ENCODE data around the gene GOLPH3.
"Not testable (repeated sequence)": the region's sequence is repeated elsewhere in the genome, so short reads cannot be mapped to it uniquely, and the experiment has no call there.

The GOLPH3 gene

DNA sequence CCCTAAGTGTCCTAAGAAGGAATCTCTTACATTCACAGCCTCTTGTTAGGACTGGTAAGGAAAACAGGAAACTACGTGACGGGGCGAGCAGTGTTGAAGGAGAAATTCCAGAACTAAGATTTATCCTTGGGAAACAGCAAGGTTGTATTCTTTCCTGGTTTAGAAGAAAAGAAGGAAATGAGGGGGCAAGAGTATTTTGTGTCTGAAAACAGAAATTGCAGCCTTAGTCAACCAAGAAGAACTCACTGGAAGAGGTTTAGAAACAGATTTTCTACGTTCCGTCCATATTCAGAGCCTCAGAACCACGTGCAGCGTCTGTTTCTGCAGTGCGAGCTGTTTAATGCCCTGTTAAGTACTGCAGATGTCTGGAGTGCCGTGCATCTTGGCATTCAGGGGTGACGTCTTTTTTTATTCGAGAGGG lies 75.2 kb downstream of the GOLPH3 start:
- no peak for DNase-seq (ENCODE audit: low read depth)

DNA sequence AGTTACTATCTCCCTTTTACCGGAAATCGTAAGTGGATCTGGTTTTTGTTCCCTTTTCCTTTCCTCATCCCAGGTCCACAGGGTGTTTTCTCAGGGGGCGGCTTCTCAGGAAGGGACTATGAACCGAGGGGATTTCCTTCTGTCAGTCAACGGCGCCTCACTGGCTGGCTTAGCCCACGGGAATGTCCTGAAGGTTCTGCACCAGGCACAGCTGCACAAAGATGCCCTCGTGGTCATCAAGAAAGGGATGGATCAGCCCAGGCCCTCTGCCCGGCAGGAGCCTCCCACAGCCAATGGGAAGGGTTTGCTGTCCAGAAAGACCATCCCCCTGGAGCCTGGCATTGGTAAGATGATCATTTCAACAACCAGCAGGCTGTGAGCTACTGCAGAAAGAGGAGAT lies 75.8 kb downstream of the GOLPH3 start:
- DNase-seq (ENCODE audit: low read depth): no peak

DNA sequence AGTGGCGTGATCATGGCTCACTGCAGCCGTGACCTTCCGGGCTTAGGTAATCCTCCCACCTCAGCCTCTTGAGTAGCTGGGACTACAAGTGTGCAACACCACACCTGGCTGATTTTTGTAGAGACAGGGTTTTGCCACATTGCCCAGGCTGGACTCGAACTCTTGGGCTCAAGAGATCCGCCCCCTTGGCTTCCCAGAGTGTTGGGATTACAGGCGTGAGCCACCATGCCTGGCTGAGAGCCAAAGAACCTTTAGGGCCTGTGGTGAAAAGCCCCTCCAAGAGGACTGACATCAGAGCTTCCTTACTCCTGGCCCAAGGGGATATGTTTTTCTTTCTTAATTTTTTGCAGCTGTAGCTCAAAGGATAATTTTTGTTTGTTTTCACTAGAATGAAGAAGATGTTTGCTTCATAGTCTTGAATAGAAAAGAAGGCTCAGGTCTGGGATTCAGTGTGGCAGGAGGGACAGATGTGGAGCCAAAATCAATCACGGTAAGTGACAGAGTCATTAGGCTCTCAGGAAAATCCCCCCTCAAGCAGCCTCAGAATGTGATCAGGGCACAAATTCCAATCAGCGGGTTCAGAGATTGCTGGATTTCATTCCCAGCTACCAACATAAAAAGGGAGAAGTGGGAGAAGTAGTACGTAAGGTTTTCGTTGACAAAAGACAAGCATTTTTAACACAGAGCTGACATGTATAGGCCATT lies 77.1 kb downstream of the GOLPH3 start:
- no peak for DNase-seq (ENCODE audit: low read depth)

DNA sequence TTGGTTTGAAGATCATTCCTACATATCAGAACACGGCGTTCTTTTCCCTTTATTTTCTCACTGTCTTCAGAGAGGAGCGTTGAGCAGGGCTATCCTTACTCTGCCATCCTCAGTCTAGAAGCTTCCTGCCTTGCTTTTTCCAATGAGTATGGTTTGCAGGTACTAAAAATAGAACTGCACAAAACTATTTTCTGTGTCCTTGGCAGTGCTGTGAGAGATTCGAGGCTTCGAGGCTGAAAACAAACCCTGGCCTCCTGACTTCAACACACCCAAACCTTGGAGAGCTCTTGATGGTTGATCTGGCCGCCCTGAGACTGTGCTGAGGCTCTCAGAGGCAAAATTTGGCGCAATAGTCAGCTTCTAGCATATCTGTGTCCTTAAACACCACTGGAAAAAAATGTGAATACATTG lies 78.9 kb downstream of the GOLPH3 start:
- DNase-seq (ENCODE audit: low read depth): no peak

DNA sequence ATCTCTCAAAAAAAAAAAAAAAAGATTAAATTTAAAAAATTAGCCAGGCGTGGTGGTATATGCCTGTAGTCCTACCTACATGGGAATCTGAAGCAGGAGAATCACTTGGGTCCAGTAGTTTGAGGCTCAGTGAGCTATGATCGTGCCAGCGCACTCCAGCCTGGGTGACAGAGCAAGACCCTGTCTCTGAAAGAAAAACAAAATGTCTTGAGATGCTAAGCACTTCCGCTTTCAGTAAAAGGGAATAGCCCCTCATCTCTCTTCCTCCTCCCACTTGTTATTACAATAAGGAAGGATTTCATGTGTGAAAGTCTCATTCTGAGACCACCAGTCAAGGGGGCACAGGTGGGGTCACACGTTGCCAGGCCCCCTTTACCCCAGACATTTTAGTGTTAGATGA lies 79.4 kb downstream of the GOLPH3 start:
- DNase-seq (ENCODE audit: low read depth): no peak

DNA sequence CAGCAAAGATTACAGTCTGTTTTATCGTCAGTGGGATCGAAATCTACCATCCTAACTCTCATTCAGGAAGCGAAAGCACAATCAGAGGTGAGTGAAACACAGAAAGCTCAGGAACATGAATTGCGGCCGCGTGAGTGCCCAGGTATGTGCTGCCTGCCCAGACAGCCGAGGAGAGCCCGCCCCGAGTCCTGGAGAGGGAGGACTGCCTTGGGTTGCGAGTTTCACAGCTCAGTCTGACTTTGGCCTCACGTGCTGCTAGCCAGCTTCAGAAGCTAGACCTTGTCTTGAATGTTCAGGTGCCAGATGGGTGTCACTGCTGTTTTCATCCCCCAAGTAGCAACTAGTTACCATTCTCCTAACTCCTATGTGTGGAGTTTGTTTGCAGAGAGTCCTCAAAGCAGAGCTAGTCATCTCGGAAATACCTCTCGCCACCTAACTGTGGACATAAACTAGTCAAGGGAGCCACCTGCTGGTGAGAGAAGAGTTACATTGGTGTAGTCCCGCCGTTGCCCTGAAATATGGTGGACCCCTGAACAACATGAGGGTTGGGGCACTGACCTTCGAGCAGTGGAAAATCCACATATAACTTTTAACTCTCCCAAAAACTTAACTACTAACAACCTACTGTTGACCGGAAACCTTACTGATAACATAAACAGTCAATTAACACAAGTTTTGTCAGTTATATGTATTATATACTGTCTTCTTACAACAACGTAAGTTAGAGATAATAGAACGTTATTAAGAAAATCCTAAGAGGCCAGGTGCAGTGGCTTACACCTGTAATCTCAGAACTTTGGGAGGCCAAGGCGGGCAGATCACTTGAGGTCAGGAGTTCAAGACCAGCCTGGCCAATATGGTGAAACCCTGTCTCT lies 80.9 kb downstream of the GOLPH3 start:
- DNase-seq (ENCODE audit: low read depth): peak; percentile 56

DNA sequence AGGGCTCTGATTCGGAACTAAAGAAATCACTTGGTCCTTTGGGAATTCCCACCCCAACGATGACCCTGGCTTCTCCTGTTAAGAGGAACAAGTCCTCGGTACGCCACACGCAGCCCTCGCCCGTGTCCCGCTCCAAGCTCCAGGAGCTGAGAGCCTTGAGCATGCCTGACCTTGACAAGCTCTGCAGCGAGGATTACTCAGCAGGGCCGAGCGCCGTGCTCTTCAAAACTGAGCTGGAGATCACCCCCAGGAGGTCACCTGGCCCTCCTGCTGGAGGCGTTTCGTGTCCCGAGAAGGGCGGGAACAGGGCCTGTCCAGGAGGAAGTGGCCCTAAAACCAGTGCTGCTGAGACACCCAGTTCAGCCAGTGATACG lies 83.4 kb downstream of the GOLPH3 start:
- DNase-seq (ENCODE audit: low read depth): no peak

DNA sequence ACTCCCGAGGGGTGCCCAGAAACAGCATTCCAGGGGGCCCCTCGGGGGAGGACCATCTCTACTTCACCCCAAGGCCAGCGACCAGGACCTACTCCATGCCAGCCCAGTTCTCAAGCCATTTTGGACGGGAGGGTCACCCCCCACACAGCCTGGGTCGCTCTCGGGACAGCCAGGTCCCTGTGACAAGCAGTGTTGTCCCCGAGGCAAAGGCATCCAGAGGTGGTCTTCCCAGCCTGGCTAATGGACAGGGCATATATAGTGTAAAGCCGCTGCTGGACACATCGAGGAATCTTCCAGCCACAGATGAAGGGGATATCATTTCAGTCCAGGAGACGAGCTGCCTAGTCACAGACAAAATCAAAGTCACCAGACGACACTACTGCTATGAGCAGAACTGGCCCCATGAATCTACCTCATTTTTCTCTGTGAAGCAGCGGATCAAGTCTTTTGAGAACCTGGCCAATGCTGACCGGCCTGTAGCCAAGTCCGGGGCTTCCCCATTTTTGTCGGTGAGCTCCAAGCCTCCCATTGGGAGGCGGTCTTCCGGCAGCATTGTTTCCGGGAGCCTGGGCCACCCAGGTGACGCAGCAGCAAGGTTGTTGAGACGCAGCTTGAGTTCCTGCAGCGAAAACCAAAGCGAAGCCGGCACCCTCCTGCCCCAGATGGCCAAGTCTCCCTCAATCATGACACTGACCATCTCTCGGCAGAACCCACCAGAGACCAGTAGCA lies 83.9 kb downstream of the GOLPH3 start:
- DNase-seq (ENCODE audit: low read depth): no peak

DNA sequence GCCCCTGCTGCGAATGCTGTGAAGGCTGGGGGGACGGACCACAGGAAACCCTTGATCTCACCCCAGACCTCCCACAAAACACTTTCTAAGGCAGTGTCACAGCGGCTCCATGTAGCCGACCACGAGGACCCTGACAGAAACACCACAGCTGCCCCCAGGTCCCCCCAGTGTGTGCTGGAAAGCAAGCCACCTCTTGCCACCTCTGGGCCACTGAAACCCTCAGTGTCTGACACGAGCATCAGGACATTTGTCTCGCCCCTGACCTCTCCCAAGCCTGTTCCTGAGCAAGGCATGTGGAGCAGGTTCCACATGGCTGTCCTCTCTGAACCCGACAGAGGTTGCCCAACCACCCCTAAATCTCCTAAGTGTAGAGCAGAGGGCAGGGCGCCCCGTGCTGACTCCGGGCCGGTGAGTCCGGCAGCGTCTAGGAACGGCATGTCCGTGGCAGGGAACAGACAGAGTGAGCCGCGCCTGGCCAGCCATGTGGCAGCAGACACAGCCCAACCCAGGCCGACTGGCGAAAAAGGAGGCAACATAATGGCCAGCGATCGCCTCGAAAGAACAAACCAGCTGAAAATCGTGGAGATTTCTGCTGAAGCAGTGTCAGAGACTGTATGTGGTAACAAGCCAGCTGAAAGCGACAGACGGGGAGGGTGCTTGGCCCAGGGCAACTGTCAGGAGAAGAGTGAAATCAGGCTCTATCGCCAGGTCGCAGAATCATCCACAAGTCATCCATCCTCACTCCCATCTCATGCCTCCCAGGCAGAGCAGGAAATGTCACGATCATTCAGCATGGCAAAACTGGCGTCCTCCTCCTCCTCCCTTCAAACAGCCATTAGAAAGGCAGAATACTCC lies 84.7 kb downstream of the GOLPH3 start:
- DNase-seq (ENCODE audit: low read depth): no peak

DNA sequence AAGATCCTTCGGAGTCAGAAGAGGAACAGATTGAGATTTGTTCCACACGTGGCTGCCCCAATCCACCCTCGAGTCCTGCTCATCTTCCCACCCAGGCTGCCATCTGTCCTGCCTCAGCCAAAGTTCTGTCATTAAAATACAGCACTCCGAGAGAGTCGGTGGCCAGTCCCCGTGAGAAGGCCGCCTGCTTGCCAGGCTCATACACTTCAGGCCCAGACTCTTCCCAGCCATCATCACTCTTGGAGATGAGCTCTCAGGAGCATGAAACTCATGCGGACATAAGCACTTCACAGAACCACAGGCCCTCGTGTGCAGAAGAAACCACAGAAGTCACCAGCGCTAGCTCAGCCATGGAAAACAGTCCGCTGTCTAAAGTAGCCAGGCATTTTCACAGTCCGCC lies 85.9 kb downstream of the GOLPH3 start:
- DNase-seq (ENCODE audit: low read depth): no peak

DNA sequence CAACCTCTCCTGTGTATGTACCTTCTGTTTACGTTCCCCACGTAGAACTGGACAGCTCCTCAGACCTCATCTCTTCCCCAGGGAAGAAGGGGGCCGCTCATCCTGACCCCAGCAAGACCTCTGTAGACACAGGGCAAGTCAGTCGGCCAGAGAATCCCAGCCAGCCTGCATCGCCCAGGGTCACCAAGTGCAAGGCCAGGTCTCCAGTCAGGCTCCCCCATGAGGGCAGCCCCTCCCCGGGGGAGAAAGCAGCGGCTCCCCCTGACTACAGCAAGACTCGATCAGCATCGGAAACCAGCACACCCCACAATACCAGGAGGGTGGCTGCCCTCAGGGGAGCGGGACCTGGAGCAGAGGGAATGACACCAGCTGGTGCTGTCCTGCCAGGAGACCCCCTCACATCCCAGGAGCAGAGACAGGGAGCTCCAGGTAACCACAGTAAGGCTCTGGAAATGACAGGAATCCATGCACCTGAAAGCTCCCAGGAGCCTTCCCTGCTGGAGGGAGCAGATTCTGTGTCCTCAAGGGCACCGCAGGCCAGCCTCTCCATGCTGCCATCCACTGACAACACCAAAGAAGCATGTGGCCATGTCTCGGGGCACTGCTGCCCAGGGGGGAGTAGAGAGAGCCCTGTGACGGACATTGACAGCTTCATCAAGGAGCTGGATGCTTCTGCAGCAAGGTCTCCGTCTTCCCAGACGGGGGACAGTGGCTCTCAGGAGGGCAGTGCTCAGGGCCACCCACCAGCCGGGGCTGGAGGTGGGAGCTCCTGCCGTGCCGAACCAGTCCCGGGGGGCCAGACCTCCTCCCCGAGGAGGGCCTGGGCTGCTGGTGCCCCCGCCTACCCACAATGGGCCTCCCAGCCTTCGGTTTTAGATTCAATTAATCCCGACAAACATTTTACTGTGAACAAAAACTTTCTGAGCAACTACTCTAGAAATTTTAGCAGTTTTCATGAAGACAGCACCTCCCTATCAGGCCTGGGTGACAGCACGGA lies 86.7 kb downstream of the GOLPH3 start:
- no peak for DNase-seq (ENCODE audit: low read depth)

DNA sequence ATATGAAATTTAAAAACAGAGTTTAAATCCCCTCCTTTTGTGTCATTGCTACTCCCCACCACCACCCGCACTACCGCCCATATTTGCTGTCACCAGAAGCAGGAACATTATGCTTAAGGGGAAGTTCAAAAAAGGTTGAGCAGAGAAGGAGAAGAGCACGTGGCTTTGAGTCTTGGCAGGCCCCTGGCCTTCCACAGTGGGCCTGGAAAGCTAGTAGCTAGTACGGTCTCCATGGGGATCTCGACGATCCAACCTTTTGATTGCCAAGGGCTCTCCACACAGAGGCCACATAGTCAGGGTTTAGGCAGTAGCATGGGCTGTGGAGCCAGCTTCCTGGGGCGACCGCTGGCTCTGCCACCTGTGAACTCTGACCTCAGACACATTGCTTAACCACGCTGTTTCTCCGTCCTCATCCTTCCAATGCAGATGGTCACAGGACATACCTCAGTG lies 90.1 kb downstream of the GOLPH3 start:
- no peak for DNase-seq (ENCODE audit: low read depth)

DNA sequence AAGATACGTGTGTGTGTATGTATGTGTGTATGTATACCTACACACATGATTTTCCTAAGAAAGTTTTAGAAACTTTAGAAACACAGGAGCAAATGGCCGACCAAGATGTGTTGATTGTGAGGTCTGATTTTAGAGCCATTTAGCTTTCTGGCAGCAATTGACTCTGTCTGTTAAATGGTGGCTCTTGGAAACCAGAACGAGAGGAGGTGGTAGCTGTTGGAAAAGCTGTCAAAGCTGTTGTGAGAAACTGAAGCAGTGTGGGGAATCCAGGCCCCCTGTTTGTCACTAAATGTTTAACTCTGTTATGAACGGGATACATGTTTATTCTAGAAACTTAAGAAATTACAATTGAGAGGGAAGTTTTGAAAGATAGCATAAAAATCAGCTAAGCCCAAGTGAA lies 91.4 kb downstream of the GOLPH3 start:
- DNase-seq (ENCODE audit: low read depth): no peak

DNA sequence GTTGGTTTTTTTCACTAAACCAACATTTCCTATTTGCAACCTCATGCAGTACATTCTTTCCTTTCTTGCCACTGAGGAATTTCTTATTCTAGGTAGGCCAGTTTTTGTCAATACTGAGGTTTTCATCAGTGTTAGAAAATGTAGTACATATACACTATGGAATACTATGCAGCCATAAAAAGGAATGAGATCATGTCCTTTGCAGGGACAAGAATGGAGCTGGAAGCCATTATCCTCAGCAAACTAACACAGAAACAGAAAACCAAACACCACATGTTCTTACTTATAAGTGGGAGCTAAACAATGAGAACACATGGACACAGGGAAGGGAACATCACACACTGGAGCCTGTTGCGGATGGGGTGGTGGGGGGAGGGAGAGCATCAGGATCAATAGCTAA lies 93.6 kb downstream of the GOLPH3 start:
- not testable (repeated sequence) for DNase-seq (ENCODE audit: low read depth)

DNA sequence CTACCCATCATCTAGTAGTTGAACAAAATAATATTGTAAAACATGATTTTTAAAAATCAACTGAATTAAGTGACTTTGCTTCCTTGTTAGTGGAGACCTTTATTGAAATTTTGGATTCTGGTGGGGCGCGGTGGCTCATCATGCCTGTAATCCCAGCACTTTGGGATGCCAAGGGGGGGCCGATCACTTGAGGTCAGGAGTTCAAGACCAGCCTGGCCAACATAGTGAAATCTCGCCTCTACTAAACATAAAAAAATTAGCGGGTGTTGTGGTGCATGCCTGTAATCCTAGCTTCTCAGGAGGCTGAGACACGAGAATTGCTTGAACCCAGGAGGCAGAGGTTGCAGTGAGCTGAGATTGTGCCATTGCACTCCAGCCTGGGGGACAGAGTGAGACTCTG lies 95.3 kb downstream of the GOLPH3 start:
- not testable (repeated sequence) for DNase-seq (ENCODE audit: low read depth)

DNA sequence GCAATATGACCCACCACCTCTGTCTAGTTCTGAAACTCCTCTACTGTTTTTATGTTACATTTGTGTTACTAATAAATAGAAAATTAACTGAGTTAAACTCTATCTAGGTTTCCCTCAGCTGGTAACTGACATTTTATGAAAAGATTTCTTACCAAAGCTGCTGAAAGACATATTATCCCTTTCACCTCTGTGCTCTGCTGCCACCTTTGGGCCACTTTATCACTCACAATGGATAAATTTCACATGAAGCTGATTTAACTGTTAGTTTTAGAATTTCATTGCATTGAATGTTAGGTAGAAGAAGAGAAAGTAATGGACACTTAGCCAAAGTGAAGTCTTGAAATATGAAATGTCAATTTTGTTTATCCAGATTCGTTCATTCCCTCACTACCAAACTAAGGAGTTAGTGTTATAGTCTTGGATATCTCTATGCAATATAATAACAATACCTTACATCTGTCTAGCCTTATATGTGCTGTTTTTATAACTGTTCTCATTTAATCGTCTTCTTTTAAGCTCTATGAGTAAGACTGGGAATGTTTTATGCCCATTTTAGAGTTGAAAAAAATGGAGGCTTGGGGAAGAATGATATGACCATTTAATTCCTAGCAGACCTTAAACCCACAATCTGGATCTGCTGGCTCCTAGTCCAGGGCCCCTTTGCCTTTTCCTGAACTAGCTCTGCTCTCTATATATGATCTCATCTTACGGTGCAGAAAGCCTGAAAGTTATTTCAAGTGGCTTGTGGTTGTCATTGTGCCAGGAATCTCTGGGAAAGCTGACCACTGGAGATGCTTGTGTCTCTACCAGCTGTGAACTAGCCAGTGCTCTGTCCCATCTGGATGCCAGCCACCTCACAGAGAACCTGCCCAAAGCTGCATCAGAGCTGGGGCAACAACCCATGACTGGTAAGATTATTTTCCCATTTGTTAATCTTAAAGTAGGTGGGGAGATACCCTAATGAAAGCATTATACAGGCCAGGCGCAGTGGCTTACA lies 97.1 kb downstream of the GOLPH3 start:
- DNase-seq (ENCODE audit: low read depth): peak; percentile 21
